Measurements from ENCODE around the gene ZDBF2. TPM values are rescaled to one million over a fixed set of nuclear protein-coding genes. Genes with fewer than 3 reads are reported as not detected.
"Not testable (repeated sequence)": the region's sequence is repeated elsewhere in the genome, so short reads cannot be mapped to it uniquely, and the experiment has no call there.

The ZDBF2 gene
- total RNA-seq, 1 donor from 2014 or later: 24.6 TPM

DNA sequence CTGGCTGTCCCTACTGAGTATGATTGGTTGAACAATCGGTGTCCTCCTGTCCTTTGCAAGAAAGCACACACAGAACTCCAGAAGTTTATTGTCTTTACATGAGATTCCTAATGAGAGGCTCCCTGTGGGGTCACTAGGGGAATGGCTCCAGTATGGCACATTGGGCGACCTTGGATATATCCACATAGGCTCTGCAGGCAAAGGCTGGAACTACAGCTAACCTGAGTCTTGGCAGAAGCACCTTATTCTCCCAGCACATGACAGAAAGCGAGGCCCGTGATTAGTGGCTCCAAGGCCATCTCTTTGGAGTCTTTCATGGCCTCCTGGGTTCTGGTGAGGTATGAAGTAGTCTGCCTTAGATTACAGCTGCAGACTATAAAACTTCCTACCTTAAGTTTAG is 49.0 kb downstream of the ZDBF2 start:
- DNase-seq (ENCODE audit: low spot score): no peak

DNA sequence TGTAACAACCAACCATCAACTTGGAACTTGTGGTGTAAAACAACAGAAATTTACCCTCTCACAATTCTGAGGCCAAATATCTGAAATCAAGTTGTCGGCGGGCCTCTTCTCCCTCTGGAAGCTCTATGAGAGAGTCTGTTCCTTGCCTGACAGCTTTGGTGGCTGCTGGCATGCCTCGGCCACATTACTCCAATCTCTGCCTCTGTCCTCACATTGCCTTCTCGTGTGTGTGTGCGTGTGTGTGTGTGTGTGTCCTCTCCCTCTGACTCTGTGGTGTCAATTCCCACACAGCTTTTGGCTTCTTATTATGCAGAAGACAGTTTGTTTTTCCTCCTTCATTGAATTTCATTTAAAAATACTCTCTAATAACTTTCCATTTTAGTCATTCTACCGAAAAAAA is 50.4 kb downstream of the ZDBF2 start:
- no peak for DNase-seq (ENCODE audit: low spot score)

DNA sequence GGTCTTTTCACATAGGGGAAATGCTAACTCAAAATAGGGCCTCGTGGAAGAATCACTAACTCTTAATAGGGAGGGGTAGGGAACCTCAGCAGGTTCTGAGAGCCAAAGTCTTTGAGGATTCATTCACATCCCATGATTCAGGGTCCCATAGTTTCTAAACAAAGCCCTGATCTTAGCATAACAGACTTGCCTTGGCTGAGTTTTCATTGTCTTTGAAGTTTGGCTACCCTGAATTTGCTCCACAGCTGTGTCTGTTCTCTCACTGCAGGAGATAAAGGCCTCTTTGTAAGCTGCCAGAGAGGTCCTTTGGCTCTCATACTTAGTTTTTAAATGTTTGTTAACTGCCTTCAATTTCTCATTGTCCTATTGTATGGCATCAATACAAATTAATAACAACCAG is 54.5 kb downstream of the ZDBF2 start:
- DNase-seq (ENCODE audit: low spot score): no peak

DNA sequence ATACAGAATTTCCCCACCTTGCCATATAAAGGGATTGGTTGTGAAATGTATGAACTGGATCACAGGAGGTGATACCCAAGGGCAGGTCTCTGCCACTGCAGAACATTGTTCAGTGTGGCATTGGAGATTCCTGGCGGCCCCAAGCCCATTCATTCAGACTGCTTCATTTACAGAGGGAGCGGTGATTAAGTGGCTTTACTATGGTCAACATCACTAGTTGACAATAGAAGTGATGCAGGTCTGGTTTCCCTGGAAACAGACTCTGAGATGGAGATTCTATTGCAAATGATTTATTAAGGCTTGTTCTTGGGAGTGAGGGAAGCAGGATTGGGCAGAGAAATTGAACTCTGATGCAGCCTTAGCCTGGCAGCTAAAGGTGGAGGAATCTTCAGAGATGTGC is 62.4 kb downstream of the ZDBF2 start:
- no peak for DNase-seq (ENCODE audit: low spot score)

DNA sequence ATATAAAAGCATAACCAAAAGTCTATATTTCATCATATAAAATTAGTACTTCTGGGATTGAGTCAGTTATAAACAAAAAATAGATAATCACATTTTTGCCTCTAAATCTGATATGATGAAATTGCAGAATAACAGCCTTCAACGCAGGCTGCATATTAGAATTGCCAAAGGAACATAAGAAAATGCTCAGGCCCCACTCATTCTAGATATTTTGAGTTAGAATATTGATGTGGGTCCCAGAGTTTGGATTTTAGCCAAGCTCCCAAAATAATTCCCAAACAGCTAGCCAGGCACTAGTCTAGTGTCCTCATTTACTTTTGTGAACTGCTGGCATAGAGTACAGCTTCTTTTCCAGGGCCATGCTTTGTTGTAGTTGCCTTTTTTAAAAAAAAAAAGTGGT is 63.5 kb downstream of the ZDBF2 start:
- no peak for DNase-seq (ENCODE audit: low spot score)

DNA sequence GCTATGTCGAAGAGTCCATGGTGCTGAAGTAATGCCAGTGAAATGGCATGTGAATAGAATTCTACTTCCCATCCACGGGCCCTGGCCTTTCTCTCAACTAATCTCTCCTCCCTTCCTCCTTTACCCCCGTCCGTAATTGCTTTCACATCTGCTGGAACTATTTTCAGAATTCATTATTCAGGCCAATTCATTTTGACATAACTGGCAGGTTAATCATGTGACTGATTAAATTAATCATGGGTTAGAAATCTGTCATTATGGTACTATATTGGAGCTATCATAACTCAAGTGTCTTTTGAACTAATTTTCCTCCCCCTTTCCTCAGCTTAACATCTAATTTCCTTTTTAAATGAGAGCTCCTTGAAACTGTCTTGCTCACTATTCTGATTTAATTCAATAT is 66.9 kb downstream of the ZDBF2 start:
- no peak for DNase-seq (ENCODE audit: low spot score)

DNA sequence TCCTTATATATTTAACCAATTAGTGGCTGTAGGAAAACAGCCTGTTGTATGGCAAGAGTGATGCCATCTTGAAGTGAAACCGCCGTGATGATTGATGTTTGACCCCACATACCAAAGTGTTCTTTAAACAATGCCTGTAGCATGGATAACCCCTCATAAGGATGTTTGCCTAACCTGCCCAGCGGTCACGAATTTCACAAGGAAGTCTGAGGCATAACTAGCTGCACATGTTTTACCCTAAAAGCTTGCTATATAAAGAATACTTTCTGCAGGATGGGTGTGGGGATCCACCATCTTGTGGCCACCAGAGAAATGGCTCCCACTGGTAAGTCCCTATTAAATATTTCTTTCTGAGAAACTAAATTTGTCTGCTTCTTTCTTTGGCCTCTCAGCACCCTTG is 68.7 kb downstream of the ZDBF2 start:
- DNase-seq (ENCODE audit: low spot score): no peak

DNA sequence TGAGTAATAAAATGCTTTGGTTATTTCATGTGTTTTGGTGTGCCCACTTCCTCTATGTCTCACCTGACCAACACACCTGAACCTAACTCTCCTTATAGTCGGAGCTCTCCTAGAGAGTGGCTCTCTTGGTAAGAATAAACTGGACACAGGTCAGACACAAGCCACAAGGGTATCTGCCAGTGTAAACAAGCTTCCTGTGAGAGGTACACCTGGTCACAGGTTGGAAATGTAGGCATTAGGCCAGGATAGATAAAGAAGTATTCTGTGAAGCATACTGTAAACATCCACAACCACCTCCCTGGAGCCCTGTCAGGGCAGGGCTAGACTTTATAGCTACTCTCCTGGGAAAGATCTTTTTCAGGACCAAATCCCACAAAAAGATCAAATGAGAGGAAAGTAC is 69.4 kb downstream of the ZDBF2 start:
- no peak for DNase-seq (ENCODE audit: low spot score)

DNA sequence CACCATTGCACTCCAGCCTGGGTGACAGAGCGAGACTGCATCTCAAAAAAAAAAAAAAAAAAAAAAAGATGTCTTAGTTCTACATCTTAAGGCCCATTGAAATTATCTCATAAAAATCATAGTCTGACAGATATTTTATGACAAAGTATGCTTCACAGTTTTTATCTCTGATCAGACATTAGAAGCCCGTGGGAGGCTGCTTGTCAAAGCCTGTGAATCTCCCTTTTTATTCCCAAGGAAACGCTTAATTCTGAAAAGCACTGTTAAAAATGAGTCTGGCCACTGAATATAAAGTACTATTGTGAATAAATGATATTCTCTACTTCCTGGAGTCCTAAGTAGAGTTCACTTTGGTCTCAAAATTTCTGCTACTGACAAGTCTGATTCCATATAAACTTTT is 71.1 kb downstream of the ZDBF2 start:
- no peak for DNase-seq (ENCODE audit: low spot score)

DNA sequence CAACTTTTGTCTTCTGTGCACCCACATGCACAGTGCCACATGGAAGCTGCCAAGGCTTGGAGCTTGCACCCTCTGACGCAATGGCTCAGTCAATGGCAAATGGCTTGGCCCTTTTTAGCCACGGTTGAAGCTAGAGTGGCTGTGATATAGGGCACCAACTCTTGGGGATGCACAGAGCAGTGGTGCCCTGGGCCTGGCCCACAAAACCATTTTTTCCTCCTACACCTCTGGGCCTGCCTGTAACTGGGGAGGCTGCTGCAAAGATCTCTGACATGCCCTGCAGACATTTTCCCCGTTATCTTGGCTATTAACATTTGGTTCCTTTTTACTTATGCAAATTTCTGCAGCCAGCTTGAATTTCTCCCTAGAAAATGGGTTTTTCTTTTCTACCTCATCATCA is 74.9 kb downstream of the ZDBF2 start:
- DNase-seq (ENCODE audit: low spot score): no peak

DNA sequence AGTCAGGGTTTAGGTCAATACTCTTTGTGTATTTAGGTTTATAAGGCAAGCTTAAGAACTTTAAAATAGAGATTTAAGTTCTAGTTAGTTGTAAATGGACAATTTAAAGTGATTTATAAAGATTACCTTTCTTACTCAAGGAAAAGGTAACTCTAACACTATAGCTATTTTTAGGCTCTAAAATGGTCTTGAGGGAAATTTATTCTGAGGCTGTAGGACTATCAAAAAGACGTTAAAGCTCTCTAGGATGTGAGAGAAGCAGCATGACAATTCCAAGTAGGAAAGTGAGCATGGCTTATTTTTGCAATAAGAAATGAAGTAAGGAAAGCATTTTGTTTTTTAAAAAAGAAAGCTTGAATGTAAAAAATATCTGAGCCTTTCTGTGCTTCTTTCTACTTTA is 78.1 kb downstream of the ZDBF2 start:
- no peak for DNase-seq (ENCODE audit: low spot score)

DNA sequence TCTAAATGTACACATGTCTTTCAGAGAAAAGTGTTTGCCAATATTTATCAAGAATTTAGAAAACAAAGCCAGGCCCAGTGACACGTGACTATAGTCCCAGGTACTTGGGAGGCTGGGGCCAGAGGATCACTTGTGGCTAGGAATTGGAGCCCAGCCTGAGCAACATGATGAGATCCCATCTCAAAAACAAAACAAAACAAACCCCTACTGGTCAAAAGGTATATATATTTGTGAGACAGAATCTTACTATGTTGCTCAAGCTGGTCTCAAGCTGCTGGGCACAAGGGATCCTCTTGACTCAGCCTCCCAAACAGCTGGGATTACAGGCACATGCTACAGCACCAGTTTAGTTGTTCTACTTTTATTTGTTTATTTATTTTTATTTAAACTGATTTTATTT is 79.2 kb downstream of the ZDBF2 start:
- DNase-seq (ENCODE audit: low spot score): no peak

DNA sequence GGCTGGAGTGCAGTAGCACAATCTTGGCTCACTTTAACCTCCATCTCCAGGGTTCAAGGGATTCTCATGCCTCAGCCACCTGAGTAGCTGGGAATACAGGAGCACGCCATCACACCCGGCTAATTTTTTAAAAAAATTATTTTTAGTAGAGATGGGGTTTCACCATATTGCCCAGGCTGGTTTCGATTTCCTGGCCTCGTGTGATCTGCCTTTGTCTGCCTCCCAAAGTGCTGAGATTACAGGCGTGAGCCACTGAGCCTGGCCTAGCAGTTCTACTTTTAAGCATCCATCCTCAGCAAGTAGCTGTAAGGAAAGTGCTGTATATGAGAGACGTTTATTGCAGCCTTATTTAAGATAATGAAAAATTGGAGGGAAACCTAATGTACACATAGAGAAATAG is 79.7 kb downstream of the ZDBF2 start:
- no peak for DNase-seq (ENCODE audit: low spot score)

DNA sequence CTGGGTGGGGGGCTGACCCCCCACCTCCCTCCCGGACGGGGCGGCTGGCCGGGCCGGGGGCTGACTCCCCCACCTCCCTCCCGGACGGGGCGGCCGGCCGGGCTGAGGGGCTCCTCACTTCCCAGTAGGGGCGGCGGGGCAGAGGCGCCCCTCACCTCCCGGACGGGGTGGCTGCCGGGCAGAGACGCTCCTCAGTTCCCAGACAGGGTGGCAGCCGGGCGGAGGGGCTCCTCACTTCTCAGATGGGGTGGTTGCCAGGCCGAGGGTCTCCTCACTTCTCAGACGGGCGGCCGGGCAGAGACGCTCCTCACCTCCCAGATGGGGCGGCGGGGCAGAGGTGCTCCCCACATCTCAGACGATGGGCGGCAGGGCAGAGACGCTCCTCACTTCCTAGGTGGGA is 82.4 kb downstream of the ZDBF2 start:
- DNase-seq (ENCODE audit: low spot score): not testable (repeated sequence)

DNA sequence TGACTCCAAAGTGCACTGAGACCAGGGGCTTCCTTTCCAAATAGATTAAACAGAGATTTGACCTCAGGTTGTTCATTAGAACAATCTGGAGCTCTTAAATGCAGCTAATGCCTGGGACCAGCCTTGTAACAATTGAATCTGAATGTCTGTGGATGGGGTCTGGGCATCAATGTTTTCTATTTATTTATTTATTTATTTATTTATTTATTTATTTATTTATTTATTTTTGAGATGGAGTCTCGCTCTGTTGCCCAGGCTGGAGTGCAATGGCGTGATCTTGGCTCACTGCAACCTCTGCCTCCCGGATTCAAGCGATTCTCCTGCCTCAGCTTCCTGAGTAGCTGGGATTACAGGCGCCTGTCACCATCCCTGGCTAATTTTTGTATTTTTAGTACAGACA is 86.4 kb downstream of the ZDBF2 start:
- not testable (repeated sequence) for DNase-seq (ENCODE audit: low spot score)

DNA sequence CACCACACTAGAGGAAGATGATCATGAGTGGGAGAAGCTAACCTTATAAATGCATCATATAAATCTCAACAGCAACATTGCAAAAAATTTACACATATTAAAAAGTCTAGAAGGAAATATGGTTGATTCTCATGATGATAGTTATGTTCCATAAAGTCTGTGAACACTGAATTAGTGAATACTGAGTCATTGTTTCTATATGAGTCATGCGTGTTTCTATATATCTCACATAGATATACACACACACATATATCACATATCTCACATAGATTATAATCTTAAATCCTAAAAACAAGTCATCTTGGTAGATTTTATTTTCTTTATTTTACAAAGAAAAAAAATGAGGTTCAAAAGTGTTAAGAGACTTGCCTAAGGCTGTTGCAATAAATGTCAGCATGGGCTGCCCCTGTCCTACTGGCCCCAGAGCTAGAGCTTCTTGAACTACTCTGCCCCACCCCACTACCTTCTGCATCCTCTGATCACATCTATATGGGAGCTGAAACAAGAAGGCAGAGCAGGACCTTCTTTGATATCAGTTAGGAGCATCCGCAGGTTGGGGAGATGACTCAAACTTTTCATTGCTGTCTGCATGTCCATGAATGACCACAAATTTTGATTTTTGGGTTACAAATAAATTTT is 87.1 kb downstream of the ZDBF2 start:
- no peak for DNase-seq (ENCODE audit: low spot score)

Other genes with a start within 250 kb of the ZDBF2 start
- gene INO80D, start 188.5 kb upstream of the ZDBF2 start, total RNA-seq (ENCODE audit: insufficient read depth, low replicate concordance): 10.4 TPM
- gene NDUFS1, start 115.2 kb upstream of the ZDBF2 start, total RNA-seq (ENCODE audit: insufficient read depth, low replicate concordance): 81.1 TPM
- gene EEF1B2, start 114.8 kb upstream of the ZDBF2 start, total RNA-seq (ENCODE audit: insufficient read depth, low replicate concordance): 508 TPM
- gene ADAM23, start 168.9 kb downstream of the ZDBF2 start, total RNA-seq (ENCODE audit: insufficient read depth, low replicate concordance): 3.4 TPM

Data from umbilical cord (tissue), 2 donors.